HepG2 (cell line): Measurements from ENCODE around the gene BLVRA. TPM values are rescaled to one million over a fixed set of nuclear protein-coding genes. Genes with fewer than 3 reads are reported as not detected.

Source experiments
- ATAC-seq: fragments of 200-7000 bp; cut with Tn5 transposase; 3 replicates; pipeline ENCODE4 v1.9.1; 2020; ENCODE audit warnings: mild to moderate bottlenecking, moderate library complexity
- BruUV-seq: library from RNA; stranded (reverse); fragments of 400-500 nt; replicated peaks from 2 replicates; lab custom pipeline; 2021; lab: Mats Ljungman, UMichigan
- CTCF ChIA-PET: fragments of 300-600 bp; formaldehyde crosslinking; extraction: SDS; loops from one replicate; lab custom pipeline; 2021; ENCODE audit warnings: low total read pairs, inconsistent platforms, low intra/inter-chr PET ratio; lab: Yijun Ruan, JAX
- POLR2A ChIA-PET: fragments of 350-600 bp; sonication (Branson Sonifier 250); formaldehyde crosslinking; loops from one replicate; lab custom pipeline; 2020; ENCODE audit warnings: antibody characterized with exemption, inconsistent platforms; lab: Yijun Ruan, JAX
- DNase-seq: peaks from one replicate; pipeline ENCODE4 v3.0.0-alpha.2; 2015; ENCODE audit warnings: low spot score
- FAIRE-seq: peaks from 3 replicates; lab custom pipeline; 2011; peaks lifted over from hg19 to GRCh38; lab: Jason Lieb, UNC
- H2AFZ ChIP-seq: one replicate; pipeline ENCODE4 v1.6.1; 2011; ENCODE audit warnings: low read length, inconsistent platforms
- H3K27ac ChIP-seq: fragments of 300-600 bp; 3 replicates; pipeline ENCODE4 v1.8.0; 2011; ENCODE audit warnings: mixed run types, mild to moderate bottlenecking, mixed read lengths, low read length, inconsistent platforms; ENCODE audit not compliant: insufficient read depth; ENCODE audit errors: extremely low read length
- H3K27me3 ChIP-seq, 2 experiments: fragments of 200-600 bp in 1 of 2; 2 replicates in 1 of 2; 3 replicates in 1 of 2; pipeline versions ENCODE4 v1.6.0 to v1.8.0; 2011; ENCODE audit warnings: low read length in 2 of 2, mild to moderate bottlenecking in 2 of 2, moderate library complexity in 2 of 2, inconsistent platforms in 1 of 2; ENCODE audit not compliant: insufficient read depth in 2 of 2, control insufficient read depth in 1 of 2
- H3K36me3 ChIP-seq, 2 experiments: fragments of 200-600 bp in 1 of 2; replicated peaks in 1 of 2; 2 replicates in 1 of 2; 3 replicates in 1 of 2; pipeline versions ENCODE4 v1.5.1 to v1.8.0; 2011; ENCODE audit warnings: low read length in 2 of 2, inconsistent platforms in 1 of 2; ENCODE audit not compliant: insufficient read depth in 2 of 2, control insufficient read depth in 1 of 2
- H3K4me1 ChIP-seq: 2 replicates; pipeline ENCODE4 v1.5.1; 2012; ENCODE audit warnings: low read length, inconsistent platforms; ENCODE audit not compliant: insufficient read depth
- H3K4me2 ChIP-seq: 2 replicates; pipeline ENCODE4 v1.6.0; 2011; ENCODE audit warnings: low read depth, low read length, inconsistent platforms
- H3K4me3 ChIP-seq, 3 experiments: fragments of 200-600 bp in 1 of 3; sonication (generic), shearing (Covaris generic) in 1 of 3; replicated peaks in 1 of 3; 2 replicates each; pipeline ENCODE4 v1.5.1; 2011 to 2016; ENCODE audit warnings: low read length in 3 of 3, inconsistent platforms in 2 of 3, low read depth in 2 of 3, mild to moderate bottlenecking in 2 of 3, control low read depth in 1 of 3, mixed read lengths in 1 of 3; ENCODE audit not compliant: insufficient read depth in 1 of 3
- H3K79me2 ChIP-seq: one replicate; pipeline ENCODE4 v1.6.1; 2011; ENCODE audit warnings: low read length, inconsistent platforms; ENCODE audit not compliant: insufficient read depth
- H3K9ac ChIP-seq: 2 replicates; pipeline ENCODE4 v1.6.0; 2011; ENCODE audit warnings: mild to moderate bottlenecking, low read depth, low read length, inconsistent platforms; ENCODE audit not compliant: insufficient read depth
- H3K9me3 ChIP-seq: 2 replicates; pipeline ENCODE4 v1.5.1; 2012; ENCODE audit warnings: mild to moderate bottlenecking, low read length
- H4K20me1 ChIP-seq: 2 replicates; pipeline ENCODE4 v1.6.0; 2011; ENCODE audit warnings: inconsistent platforms, mild to moderate bottlenecking, low read length, moderate library complexity; ENCODE audit not compliant: insufficient read depth
- AKAP8 ChIP-seq: sonication (generic); formaldehyde crosslinking; IDR thresholded peaks from 2 replicates; pipeline ENCODE4 v1.5.1; 2020; ENCODE audit warnings: mild to moderate bottlenecking, missing genetic modification reagents
- FOSL2 ChIP-seq: sonication (generic); formaldehyde crosslinking; IDR thresholded peaks from 2 replicates; pipeline ENCODE4 v1.4.0; 2020; ENCODE audit warnings: missing genetic modification reagents
- KLF13 ChIP-seq: sonication (generic); formaldehyde crosslinking; IDR thresholded peaks from 2 replicates; pipeline ENCODE4 v1.4.0; 2020; ENCODE audit warnings: mild to moderate bottlenecking, missing genetic modification reagents
- MAF1 ChIP-seq: sonication (generic); formaldehyde crosslinking; IDR thresholded peaks from 2 replicates; pipeline ENCODE4 v1.5.0; 2020; ENCODE audit warnings: missing genetic modification reagents, borderline replicate concordance
- MIXL1 ChIP-seq: IDR thresholded peaks from 2 replicates; pipeline ENCODE4 v1.6.1; 2016
- RBAK ChIP-seq: sonication (generic); formaldehyde crosslinking; IDR thresholded peaks from 2 replicates; pipeline ENCODE4 v1.5.1; 2020; ENCODE audit warnings: mild to moderate bottlenecking, missing genetic modification reagents
- SAFB2 ChIP-seq: sonication (generic); formaldehyde crosslinking; IDR thresholded peaks from 2 replicates; pipeline ENCODE4 v1.5.1; 2020; ENCODE audit warnings: missing genetic modification reagents, low read depth, mild to moderate bottlenecking, borderline replicate concordance
- SMC3 ChIP-seq: IDR thresholded peaks from 2 replicates; pipeline ENCODE4 v1.6.1; 2011; ENCODE audit warnings: low read length, improper control_type of control experiment
- STAG1 ChIP-seq: sonication (generic); formaldehyde crosslinking; IDR thresholded peaks from 2 replicates; pipeline ENCODE4 v1.4.0; 2020; ENCODE audit warnings: missing genetic modification reagents
- ZNF20 ChIP-seq: sonication (generic); formaldehyde crosslinking; IDR thresholded peaks from 2 replicates; pipeline ENCODE4 v1.4.0; 2020; ENCODE audit warnings: mild to moderate bottlenecking, moderate library complexity, missing genetic modification reagents
- WGBS: methylation state at CpG from one replicate; pipeline ENCODE4 v1.1.6; 2017; ENCODE audit warnings: low lambda C conversion rate; 5-methylcytosine and 5-hydroxymethylcytosine counted together
- in situ Hi-C: cut with HindIII; loops from 2 replicates; pipeline ENCODE4 v1.10.0; 2017; ENCODE audit warnings: low pct_unique_long_range_greater_than_20kb; ENCODE audit not compliant: extremely low pct_ligation_motif_present
- intact Hi-C: fragments of 100-400 bp; cut with micrococcal nuclease; formaldehyde crosslinking; loops from one replicate; pipeline ENCODE4 v1.10.0; 2022; ENCODE audit not compliant: unreplicated experiment
- polyA plus RNA-seq, 8 experiments: library from polyadenylated mRNA; depleted of rRNA in 3 of 8; stranded (reverse) in 7 of 8; unstranded in 1 of 8; fragments of >200 nt; fragmentation: Illumina TruSeq in 4 of 8; extraction: Trizol in 4 of 8; gene quantifications; 2 replicates each; pipeline versions ENCODE4 v1.2.1 to v1.2.3, GENCODE V29; 2011 to 2016; ENCODE audit warnings: low read depth in 4 of 8, missing spikeins in 1 of 8, mixed read lengths in 1 of 8; ENCODE audit not compliant: insufficient read depth in 1 of 8
- total RNA-seq, 5 experiments: library from RNA; depleted of rRNA; stranded (reverse); fragments of >200 nt; fragmentation: Illumina TruSeq; extraction: Trizol; gene quantifications; 2 replicates each; pipeline ENCODE4 v1.2.3, GENCODE V29; 2016; ENCODE audit warnings: low read depth in 1 of 5
- TF ChIP-seq, protein P1 (sequence below): sonication (generic); formaldehyde crosslinking; IDR thresholded peaks from 2 replicates; pipeline ENCODE4 v1.5.0; 2020; ENCODE audit warnings: missing genetic modification reagents
- TF ChIP-seq, protein P2 (sequence below): sonication (generic); formaldehyde crosslinking; IDR thresholded peaks from 2 replicates; pipeline ENCODE4 v1.4.0; 2020; ENCODE audit warnings: missing genetic modification reagents, borderline replicate concordance

BLVRA gene
- total and polyA plus RNA-seq, 2 of the 13 experiments (the other 11 are each of a cell fraction or from before 2014, with no cell fraction given): 39.2 to 64.2 TPM

DNA sequence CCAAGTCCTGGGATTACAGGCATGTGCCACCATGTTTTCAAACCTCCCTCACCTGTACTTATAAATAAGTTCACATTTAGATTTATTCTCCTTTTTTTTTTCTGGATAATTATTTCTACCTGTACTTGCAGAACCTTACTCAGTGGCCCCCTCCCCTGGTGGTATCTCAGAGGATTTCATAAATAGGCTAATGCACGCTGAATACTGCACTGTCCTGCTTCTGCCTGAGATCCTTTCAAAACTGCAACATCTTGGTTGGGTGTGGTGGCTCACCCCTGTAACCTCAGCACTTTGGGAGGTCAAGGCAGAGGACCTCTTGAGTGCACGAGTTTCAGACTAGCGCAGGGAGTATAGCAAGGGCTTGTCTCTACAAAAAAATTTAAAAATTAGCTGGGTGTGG, 4.6 kb upstream of the BLVRA start:
- no TSS peak for BruUV-seq
- Histone ChIP-seq H3K27me3 (no peaks in the 10 kb centered on the region; a peak in 1 of 5 replicates), H2AFZ (no peak overlapping the region), H3K36me3 (no peaks in the 10 kb centered on the region), H4K20me1 (no peaks in the 10 kb centered on the region), H3K4me2 (no peak overlapping the region), H3K9ac (no peak overlapping the region), H3K27ac (no peak overlapping the region), H3K4me3 (no peak overlapping the region), H3K79me2 (no peaks in the 10 kb centered on the region), H3K9me3 (no peaks in the 10 kb centered on the region), H3K4me1 (peaks cover 37% of the 10 kb centered on the region)
- ChIA-PET POLR2A (no interaction called here), CTCF (no interaction called here)
- FAIRE-seq (no peak), ATAC-seq (no peak), DNase-seq (no peak)
- TF ChIP-seq SMC3 (peak; percentile 25; the same call in 1 of the 2 replicates), SAFB2 (CRISPR knock-in tag) (no peak), STAG1 (CRISPR knock-in tag) (0 out of 2 replicates have a peak, but pooled peaks have one; percentile 4)
- intact Hi-C loops: no loop called here
- WGBS: 50% methylated on average over 3 of the region's 3 CpGs
- in situ Hi-C loops: no loop called here

DNA sequence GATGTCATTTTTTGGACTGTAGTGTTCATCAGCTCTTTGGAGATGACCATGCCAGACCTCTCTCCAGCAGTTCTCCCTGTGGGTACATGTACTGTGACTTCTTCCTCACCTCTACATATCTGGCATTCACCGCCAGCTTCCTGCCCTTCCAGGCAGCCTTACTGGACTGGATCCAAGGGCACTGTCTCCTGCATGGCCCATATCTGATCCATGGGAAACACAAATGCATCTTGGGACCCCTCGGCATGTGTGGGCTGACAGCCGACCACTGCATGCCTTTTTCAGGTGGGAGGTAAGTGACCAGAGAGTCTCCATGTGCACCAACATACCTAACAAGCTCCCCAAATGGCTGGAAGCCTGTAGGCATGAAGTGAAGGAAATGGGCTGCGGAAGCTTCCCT, 3.9 kb upstream of the BLVRA start:
- in situ Hi-C loops (no loop called here), intact Hi-C loops (no loop called here)
- Histone ChIP-seq H3K79me2 (peaks cover 7% of the 10 kb centered on the region), H3K9ac (no peak overlapping the region), H4K20me1 (no peaks in the 10 kb centered on the region), H3K27ac (no peak overlapping the region), H2AFZ (no peak overlapping the region), H3K4me3 (no peak overlapping the region), H3K4me1 (peaks cover 33% of the 10 kb centered on the region), H3K36me3 (no peaks in the 10 kb centered on the region), H3K9me3 (no peaks in the 10 kb centered on the region), H3K27me3 (no peaks in the 10 kb centered on the region; a peak in 1 of 5 replicates), H3K4me2 (no peak overlapping the region)
- WGBS: 61% methylated on average over 3 of the region's 4 CpGs
- ATAC-seq (no peak), DNase-seq (no peak), FAIRE-seq (no peak)
- ChIA-PET CTCF (no interaction called here), POLR2A (no interaction called here)
- no peak for TF ChIP-seq ZNF20 (CRISPR knock-in tag)
- TF ChIP-seq MAF1 (CRISPR knock-in tag): no peak
- no peak for TF ChIP-seq MIXL1
- TF ChIP-seq, protein P1, sequence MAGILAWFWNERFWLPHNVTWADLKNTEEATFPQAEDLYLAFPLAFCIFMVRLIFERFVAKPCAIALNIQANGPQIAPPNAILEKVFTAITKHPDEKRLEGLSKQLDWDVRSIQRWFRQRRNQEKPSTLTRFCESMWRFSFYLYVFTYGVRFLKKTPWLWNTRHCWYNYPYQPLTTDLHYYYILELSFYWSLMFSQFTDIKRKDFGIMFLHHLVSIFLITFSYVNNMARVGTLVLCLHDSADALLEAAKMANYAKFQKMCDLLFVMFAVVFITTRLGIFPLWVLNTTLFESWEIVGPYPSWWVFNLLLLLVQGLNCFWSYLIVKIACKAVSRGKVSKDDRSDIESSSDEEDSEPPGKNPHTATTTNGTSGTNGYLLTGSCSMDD: no peak
- TF ChIP-seq, protein P2, sequence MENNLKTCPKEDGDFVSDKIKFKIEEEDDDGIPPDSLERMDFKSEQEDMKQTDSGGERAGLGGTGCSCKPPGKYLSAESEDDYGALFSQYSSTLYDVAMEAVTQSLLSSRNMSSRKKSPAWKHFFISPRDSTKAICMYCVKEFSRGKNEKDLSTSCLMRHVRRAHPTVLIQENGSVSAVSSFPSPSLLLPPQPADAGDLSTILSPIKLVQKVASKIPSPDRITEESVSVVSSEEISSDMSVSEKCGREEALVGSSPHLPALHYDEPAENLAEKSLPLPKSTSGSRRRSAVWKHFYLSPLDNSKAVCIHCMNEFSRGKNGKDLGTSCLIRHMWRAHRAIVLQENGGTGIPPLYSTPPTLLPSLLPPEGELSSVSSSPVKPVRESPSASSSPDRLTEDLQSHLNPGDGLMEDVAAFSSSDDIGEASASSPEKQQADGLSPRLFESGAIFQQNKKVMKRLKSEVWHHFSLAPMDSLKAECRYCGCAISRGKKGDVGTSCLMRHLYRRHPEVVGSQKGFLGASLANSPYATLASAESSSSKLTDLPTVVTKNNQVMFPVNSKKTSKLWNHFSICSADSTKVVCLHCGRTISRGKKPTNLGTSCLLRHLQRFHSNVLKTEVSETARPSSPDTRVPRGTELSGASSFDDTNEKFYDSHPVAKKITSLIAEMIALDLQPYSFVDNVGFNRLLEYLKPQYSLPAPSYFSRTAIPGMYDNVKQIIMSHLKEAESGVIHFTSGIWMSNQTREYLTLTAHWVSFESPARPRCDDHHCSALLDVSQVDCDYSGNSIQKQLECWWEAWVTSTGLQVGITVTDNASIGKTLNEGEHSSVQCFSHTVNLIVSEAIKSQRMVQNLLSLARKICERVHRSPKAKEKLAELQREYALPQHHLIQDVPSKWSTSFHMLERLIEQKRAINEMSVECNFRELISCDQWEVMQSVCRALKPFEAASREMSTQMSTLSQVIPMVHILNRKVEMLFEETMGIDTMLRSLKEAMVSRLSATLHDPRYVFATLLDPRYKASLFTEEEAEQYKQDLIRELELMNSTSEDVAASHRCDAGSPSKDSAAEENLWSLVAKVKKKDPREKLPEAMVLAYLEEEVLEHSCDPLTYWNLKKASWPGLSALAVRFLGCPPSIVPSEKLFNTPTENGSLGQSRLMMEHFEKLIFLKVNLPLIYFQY: no peak
- no peak for TF ChIP-seq RBAK (CRISPR knock-in tag)
- TF ChIP-seq AKAP8: no peak
- no peak for TF ChIP-seq FOSL2 (CRISPR knock-in tag)
- TF ChIP-seq KLF13: no peak
- BruUV-seq: no TSS peak
